ENCODE measurements around the gene CRISPLD2.
"Not testable (repeated sequence)": the region's sequence is repeated elsewhere in the genome, so short reads cannot be mapped to it uniquely, and the experiment has no call there.

The CRISPLD2 gene

DNA sequence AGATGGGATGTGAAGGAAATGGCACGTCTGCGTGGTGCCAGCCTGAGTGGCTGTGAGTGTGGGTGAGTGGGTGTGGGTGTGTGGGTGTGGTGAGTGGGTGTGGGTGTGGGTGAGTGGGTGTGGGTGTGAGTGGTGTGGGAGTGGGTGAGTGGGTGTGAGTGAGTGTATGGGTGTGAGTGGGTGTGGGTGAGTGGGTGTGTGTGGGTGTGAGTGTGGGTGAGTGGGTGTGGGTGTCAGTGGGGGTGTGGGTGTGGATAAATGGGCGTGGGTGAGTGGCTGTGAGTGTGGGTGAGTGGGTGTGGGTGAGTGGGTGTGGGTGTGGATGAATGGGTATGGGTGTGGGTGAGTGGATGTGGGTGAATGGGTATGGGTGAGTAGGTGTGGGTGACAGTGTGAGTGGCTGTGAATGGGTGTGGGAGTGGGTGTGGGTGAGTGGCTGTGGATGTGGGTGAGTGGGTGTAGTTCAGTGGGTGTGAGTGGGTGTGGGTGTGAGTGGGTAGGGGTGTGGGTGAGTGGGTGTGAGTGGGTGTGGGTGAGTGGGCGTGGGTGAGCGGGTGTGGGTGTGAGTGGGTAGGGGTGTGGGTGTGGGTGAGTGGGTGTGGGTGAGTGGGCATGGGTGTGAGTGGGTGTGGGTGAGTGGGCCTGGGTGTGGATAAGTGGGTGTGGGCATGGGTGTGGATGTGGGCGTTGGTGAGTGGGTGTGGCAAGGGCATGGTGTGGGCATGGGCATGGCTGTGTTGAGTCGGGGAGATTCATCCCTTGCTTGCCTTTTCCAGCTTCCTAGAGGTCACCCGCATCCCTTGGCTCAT lies 110.7 kb downstream of the CRISPLD2 start:
- no peak for DNase-seq (ENCODE audit: low read depth)

- no peak for DNase-seq (ENCODE audit: low read depth)
These were observed 111.3 kb downstream of the CRISPLD2 start for GRCh38 chr16:84931107-84931494.

GRCh38 chr16:84931506-84931905 lies 111.7 kb downstream of the CRISPLD2 start:
- DNase-seq (ENCODE audit: low read depth): no peak

DNA sequence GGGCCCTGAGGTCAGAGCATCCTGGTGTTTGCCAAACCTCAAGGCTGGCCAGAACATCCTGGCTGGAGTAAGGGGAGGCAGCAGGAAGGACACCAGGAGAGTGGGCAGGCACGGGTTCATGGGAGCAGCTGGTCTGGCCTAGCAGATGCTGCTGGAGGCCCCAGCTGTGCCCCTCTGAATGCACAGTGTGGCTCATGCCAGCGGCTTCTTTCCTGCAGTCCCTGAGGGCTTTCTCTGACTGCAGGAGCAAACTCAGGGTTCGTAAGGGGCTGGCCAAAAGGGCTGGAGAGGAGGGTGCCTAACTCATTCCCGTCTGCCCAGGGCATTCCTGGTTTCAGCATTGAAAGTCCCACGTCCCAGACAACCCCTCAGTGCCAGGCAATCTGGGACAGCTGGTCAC lies 112.9 kb downstream of the CRISPLD2 start:
- no peak for DNase-seq (ENCODE audit: low read depth)

DNA sequence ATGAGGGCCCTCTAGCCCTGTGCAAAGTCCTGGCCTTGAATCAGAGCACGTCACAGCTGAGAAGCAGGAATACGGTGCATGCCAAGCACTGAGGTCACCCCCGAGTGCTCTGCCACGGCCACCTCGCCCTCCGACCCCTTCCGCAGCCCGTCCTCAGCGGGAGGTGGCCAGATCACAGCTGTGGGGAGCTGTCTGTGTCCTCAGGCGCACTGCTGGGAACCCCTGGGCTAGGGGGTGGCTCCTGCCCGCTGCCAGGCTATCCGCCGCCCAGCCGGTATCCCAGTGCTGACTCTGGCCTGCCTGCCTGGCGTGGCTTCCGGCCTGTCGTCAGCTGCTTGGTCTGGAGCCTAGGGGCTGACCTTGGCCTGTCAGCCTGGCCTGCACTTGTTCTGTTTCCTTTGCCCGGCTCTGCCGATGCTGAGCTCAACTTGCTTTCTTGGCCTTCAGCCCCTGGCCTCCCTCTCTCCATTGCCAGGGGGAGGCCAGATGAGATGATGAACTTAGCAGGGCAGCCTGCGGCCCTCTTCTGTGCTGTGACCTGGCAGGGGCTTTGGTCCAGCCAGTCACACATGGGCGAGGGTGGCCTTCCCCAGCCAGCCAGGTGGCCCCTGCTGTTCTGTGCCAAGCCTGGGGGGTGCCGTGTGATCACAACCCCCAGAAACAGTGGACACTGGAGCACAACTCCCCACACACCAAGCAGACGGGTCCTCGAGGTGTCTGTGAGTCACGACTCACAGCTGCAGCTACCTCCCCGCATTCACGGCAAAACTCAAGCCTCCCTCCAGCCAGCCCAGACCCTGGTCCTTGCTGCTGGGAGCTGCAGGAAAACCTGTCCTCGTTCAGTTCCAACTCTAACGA lies 114.2 kb downstream of the CRISPLD2 start:
- DNase-seq (ENCODE audit: low read depth): no peak

DNA sequence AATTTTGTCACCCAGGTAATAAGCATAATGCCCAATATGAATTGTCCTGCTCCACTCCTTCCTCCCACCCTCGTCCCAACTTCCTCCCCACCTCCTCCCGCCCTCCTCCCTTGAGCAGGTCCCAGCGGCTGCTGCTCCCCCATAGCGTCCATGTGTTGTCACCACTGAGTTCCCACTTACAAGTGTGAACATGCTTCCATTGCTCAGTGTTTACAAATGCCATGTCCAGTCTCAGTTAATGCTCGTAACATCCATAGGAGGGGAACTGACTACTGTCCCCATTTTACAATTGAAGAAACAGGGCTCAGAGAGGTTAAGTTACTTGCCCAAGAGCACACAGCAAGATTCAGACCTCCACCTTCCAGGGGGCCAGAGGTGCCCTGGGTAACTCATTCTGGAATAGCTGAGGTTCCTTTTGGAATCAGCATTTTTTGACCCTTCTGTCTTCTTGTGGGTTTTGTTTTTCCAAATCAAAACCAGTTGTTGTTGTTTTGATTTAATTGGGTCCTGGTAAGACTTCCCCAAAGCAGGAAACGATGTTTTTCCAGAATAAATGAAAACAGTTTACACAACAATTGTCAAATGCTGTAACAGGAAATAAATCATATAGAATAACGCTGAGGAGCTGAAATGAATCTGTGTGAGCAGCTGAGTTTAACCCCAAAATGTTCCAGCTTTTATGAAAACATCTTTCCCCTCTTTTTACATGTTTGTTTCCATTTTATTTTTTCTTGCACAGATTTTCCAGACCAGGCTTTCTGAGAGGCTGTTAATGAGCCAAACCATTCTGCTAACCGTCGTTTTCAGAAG lies 117.6 kb downstream of the CRISPLD2 start:
- no peak for DNase-seq (ENCODE audit: low read depth)

- DNase-seq (ENCODE audit: low read depth): not testable (repeated sequence)
These were observed 118.8 kb downstream of the CRISPLD2 start for GRCh38 chr16:84938616-84939015.

- DNase-seq (ENCODE audit: low read depth): no peak
These were observed 121.1 kb downstream of the CRISPLD2 start for GRCh38 chr16:84940670-84941551.

GRCh38 chr16:84941921-84942320 lies 122.1 kb downstream of the CRISPLD2 start:
- DNase-seq (ENCODE audit: low read depth): peak; percentile 61

DNA sequence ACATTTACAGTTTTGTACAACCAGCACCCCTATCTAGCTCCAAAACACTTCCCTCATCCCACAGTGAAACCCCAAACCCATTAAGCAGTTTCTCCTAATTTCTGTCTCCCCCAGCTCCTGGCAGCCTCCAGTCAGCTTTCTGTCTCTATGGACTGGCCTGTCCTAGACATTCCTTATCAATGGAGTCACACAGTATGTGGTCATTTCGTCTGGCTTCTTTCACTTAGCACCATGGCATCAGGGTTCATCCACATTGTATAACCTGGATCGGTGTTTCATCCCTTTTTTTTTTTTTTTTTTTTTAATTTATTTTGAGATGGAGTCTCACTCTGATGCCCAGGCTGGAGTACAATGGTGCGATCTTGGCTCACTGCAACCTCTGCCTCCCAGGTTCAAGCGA lies 123.0 kb downstream of the CRISPLD2 start:
- DNase-seq (ENCODE audit: low read depth): no peak

- no peak for DNase-seq (ENCODE audit: low read depth)
These were observed 123.8 kb downstream of the CRISPLD2 start for GRCh38 chr16:84943620-84944019.

DNA sequence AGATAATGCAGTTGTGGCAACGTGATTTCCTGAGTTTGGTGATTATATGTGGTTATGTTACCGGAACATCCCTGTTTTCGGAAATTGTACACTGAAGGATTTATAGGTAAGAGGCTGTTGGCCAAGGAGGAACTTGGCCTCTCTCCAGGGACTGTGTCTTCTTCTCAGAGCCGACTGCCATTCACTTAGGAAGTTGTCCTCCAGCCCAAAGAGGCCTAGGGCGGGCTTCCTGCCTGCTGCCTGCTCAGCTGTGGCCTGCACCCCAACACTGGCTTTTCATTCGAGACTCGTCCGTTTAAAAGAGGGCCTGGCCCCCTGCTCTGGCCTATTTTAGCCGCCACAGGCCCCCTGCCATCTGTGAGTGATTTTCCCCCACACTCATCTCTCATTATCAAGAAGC lies 127.2 kb downstream of the CRISPLD2 start:
- no peak for DNase-seq (ENCODE audit: low read depth)

- no peak for DNase-seq (ENCODE audit: low read depth)
These were observed 128.4 kb downstream of the CRISPLD2 start for GRCh38 chr16:84947996-84948850.

DNA sequence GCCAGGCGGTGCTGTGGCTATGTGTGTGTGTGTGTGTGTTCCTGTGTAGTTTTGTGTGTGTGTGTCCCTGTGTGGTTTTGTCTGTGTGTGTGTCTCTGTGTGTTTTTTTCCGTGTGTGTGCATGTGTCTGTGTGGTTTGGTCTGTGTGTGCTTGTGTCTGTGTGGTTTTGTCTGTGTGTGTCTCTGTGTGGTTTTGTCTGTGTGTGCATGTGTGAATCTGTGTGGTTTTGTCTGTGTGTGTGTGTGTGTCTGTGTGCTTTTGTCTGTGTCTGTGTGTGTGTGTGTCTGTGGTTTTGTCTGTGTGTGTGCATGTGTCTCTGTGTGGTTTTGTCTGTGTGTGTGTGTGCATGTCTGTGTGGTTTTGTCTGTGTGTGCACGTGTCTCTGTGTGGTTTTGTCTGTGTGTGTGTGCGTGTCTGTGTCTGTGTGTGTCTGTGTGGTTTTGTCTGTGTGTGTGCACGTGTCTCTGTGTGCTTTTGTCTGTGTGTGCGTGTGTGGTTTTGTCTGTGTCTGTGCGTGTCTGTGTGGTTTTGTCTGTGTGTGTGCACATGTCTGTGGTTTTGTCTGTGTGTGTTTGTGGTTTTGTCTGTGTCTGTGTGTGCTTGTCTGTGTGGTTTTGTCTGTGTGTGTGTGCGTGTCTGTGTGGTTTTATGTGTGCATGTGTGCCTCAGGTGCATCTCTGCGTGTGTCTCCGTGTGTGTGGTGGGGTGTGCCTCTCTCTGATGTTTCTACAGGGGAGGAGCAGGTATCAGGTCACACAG lies 129.2 kb downstream of the CRISPLD2 start:
- DNase-seq (ENCODE audit: low read depth): no peak

- DNase-seq (ENCODE audit: low read depth): no peak
These were observed 130.1 kb downstream of the CRISPLD2 start for GRCh38 chr16:84949772-84950436.

DNA sequence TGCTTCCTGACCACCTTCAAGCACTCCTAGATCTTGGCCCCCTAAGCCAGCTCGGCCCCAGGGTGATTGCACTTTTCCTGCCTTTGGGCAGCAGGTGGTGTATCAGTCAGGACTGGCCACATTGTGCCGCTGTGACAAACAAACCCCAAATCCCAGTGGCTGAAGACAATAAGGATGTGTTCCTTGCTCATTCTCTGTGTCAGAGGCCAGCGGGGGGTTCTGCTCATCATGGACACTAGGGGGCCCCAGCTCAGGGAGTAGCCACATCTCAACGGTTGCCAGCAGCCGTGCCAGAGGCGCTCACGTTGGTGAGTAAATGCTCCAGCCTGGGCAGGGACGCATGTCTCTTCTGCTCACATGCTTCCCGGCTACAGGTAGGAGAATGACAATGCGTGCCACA lies 131.1 kb downstream of the CRISPLD2 start:
- no peak for DNase-seq (ENCODE audit: low read depth)

DNA sequence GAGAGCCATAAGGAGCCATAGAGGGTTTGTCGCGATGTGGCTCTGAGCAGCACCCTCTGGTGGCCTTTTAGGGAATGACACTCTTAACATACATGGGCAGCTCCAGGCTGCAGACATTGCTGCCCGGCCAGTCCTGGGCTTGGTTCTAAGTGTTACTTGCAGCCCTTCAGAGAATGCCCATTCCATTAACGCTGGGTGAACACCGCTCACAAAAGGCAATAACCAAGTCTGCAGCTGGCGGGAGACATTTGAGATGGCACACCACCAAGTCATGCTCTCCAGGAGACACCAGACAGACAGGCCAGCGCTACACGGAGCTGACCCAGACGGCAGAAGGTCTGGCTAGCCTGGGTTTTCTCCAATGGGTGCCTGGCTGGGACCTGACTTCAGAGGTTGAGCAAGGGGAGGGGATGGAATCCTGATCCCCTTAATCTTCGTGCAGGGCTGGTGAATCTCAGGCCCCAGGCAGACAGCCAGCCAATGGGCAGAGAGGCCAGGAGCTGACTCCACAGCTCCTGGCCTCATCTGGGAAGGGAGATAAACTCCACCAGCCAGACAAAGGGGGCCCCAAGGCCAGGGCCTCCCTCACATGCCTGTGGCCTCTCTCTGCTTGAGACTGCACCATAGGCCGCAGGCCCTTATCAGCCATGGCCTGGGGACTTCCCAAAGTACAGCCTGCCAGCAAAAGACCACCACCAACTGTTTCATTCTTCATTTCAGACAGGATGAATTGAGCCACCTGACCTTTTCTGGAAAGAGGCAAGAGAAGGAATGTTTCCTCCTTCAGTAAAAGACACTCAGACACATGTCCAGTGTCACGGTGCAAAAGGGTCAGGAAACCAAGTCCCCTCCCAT lies 132.8 kb downstream of the CRISPLD2 start:
- no peak for DNase-seq (ENCODE audit: low read depth)

GRCh38 chr16:84953190-84953746 lies 133.5 kb downstream of the CRISPLD2 start:
- no peak for DNase-seq (ENCODE audit: low read depth)

Data from GM04503 (cell line).